ENCODE results near the gene MIS12. TPM values are rescaled to one million over a fixed set of nuclear protein-coding genes. Genes with fewer than 3 reads are reported as not detected.

Gene MIS12
- total RNA-seq, 1 donor from 2014 or later: 12.9 TPM

DNA sequence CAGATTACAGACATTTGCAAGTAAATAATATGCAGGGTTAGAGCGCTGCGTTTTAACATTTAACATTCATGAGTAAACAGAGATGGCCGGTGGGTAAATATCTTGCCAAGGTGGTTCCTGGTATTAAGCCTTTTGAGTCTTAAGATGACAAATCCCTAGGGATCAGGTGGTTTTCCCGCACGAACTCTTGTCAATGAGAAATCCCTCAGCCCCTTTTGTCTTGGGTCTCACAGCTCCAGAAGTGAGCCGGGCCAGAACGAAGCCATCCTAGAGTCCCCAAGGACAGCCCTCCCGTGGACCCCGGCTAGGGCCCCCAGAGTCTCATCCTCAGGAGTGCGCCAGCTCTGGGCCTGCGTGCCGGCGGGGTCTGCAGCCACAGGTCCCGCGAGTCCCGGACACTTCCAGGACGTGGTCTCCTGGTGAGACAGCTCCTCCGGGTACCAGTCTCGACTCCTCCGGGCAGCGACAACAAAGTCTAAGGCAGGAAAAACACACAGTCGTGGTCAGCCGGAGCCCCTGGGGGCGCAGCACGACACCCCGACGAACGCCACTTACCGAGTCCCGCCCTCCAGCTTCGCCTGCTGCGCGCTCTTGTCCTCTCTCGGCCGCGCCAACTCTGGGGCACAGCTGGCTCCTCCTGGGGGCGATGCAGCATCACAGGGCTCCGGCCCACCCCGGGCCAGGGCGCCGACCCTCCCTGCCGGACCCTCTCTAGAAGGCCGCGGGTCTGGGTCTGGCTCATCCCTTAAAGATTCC is 13.3 kb downstream of the MIS12 start:
- no peak for DNase-seq (ENCODE audit: low spot score)

DNA sequence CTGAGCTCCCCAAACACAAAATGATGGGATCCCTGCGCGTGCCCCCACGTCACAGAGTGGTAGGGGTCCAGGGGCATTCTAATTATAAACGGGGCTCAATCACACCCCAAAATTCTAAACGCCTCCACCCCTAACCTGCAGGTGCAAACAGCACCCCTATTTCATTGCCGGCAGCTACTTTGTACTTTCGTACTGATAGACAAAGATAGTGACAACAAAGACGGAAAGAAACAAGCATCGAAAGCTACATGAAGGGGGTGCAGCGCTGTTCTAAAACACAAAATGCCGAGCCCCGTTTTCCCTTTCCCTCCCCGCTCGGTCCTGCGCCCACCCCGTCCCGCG is 13.9 kb downstream of the MIS12 start:
- no peak for DNase-seq (ENCODE audit: low spot score)

DNA sequence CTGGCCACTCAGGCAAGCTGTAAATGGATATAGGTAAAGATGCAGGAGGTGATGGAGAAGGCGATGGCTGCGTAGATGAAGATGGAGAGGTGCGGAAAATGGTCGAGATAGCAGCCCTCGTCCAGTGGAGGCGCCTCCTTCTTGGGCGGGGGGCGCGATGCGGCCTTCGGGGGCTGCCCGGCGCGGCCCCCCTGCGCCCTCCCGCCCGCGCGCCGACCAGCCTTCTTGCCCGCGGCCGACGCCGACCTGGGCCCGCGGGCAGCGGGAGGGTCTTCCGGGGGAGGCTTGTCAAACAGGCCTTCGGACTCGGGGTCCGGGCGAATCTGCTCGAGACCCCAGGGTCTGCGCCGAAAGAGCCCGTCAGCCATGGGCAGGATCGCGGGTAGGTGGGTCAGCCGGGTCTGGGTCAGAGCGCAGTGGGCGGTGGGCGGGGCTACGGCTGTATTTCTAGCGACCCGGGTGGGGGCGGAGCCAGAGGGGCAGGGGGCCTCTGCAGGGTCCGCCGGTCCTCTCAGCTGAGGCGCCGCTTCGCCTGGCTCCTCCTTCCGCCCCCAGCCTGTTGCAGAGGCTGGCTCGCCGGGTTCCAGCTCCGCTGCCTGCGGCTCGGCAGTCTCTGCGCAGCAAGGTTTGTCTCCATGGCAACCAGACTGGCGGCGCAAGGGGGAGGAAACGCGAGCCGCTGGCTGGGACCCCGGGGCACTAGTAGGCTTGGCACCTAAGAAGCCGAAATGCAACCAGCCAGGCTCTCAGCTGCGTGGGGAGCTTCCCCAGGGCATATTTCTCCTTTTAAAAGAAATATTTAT is 14.4 kb downstream of the MIS12 start:
- peak; percentile 92 for DNase-seq (ENCODE audit: low spot score)

DNA sequence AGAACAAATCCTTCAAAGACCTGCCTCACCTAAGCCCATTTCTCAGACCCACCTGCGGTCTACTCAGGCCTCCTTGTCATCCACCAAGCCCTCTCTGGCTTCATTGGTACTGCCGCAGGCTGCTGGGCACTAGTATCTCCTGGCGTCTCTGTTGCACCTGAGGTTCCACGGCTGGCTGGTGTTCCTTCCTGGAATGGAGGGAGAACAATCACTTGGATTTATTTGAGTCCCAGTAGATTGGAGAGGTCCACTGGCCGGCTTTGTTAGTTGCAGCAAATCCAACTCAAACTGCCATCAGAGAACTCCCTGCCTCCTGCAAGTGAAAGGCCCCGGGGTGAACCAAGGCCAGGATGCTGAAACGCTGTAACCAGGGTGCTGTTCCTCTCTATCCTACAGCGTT is 15.3 kb downstream of the MIS12 start:
- DNase-seq (ENCODE audit: low spot score): no peak

DNA sequence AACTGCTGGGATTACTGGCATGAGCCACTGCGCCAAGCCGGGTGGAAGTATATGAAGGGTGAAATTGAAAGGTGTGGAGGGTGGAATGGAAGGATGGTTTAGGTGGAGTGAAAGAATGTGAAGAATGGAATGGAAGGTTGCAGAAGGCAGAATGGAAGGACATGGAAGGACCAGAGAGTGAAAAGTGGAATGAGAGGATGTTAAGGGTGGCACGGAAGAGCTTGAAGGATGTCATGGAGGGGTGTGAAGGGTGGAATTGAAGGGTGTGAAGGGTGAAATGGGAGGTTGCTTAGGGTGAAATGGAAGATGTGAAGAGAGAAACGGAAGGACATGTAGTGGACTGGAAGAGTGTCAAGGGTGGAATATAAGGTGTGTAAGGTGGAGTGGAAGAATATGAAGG is 16.2 kb downstream of the MIS12 start:
- DNase-seq (ENCODE audit: low spot score): peak; percentile 49

DNA sequence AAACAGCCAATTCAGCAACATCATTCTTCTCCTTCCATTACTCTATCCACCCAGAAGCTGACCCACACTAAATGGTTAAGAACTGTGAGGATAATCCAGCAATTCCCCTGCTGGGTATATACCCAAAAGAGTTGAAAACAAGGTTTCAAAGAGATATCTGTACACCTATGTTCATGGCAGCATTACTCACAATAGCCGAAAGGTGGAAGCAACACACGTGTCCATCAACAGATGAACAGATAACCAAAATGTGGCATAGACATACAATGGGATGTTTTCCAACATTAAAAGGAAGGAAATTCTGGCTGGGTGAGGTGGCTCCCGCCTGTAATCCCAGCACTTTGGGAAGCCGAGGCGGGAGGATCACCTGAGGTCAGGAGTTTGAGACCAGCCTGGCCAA is 19.9 kb downstream of the MIS12 start:
- no peak for DNase-seq (ENCODE audit: low spot score)

DNA sequence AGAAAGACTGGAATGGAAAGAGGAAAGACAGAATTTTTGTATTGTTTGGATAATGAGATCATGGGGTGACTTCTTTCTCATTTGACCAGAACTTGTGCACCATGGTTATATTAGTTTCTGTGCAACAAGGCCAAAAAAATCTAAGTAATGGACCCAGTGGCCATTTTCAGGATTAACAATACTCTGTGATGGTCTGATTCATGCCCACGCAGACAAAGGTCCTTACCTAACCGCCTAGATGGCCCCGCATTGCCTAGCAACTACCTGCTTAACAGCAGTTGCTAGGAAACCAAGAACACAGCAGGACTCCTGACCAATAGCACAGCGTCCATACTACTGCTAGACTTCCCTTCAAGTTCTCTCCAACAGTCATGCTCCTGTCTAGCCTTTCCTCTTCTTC is 22.4 kb downstream of the MIS12 start:
- DNase-seq (ENCODE audit: low spot score): peak; percentile 30

DNA sequence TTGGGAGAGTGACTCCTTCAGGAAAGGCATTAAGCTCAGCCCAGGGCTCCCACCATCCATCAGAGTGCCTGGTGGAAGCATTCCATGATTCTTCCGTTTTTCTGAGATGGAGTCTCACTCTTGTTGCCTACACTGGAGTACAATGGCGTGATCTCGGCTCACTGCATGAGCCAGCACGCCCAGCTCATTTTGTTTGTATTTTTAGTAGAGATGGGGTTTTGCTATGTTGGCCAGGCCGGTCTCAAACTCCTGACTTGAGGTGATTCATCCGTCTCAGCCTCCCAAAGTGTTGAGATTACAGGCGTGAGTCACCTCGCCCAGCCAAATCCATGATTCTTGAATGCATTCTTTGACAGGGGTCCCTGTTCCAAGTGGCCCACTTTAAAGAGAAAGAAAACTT is 23.1 kb downstream of the MIS12 start:
- DNase-seq (ENCODE audit: low spot score): peak; percentile 24

DNA sequence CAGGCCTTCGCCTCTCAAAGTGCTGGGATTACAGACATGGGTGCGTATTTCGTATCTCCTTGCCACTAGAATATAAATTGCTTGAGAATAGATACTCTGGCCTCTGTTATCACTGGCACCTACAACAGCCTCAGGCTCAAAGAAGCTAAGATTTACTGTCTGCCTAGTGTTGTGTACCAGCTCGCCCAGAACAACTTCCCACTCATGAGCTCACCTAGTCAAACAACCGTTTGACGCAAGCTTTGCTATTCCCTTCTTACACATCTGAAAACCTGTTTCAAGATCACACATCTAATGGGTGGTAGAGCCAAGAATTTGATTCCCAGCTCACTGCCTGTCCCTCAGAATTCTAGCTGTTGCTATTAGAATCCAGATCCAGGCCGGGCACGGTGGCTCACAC is 24.4 kb downstream of the MIS12 start:
- no peak for DNase-seq (ENCODE audit: low spot score)

DNA sequence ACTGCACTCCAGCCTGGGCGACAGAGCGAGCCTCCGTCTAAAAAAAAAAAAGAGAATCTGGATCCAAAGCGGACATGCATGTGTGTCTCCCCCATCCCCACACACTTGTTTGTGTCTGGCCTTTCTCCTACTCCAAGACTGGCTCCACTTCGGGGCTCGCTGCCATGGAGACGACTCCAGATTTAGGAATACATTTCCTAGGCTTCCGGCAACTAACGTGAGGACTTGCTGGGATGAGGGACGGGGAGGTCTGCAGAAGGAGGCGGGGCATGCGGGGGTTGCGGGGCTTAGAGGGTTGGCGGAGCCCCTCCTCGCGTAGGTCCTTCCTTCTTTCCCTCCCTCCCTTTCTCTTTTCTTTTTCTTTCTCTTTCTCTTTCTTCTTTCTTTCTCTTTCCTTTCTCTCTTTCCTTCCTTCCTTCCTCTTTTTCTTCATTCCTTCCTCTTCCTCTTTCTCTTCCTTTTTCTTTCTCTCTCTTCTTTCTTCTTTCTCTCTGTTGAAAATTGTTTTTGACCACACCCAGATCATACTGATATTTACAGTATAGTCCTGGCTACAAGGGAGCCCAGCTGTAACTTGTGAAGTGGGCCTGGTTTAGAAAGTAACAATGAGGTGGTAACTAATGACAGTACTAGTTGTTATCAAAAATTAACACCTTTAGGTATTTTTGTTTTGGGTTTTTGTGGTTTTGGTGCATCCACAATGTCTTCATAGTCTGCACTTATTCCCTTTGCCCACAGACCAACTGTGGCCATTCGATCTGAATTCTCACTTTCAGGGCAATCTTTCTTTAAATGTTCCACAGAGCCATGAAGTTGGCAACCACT is 25.2 kb downstream of the MIS12 start:
- DNase-seq (ENCODE audit: low spot score): peak; percentile 45

DNA sequence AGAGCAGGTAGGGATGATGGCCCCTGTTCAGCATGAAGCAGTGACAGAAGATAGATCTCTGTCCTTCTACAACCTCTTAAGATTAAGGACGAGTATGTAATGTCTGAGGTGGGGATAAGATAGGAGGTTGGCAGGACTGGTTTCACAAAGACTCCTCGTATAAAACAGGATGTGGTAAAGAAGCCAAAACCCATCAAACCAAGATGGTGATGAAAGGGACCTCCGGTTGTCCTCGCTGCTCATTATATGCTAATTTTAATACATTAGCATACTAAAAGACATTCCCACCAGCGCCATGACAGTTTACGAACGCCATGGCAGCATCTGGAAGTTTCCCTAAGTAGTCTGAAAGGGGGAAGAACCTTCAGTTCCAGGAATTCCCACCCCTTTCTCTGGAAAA is 27.3 kb downstream of the MIS12 start:
- DNase-seq (ENCODE audit: low spot score): no peak

DNA sequence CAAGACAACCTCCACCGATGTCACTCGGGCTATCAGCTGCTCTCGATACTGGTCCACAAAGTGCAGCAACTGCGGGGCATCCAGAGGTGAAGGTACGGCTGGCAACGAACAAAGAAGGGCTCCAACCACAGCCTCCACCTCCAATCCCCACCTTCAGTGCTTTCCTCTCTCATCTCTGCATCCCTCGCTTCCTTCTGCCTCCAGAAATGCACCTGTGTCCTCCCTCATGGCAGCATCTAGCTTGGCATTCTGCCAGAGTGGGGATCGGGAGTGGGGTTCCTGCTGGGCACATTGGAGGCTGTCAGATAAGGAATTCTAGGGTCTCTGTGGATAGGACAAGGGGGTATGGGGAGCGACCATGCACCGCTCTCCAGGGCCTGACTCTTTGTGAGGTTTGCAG is 28.6 kb downstream of the MIS12 start:
- DNase-seq (ENCODE audit: low spot score): peak; percentile 53

DNA sequence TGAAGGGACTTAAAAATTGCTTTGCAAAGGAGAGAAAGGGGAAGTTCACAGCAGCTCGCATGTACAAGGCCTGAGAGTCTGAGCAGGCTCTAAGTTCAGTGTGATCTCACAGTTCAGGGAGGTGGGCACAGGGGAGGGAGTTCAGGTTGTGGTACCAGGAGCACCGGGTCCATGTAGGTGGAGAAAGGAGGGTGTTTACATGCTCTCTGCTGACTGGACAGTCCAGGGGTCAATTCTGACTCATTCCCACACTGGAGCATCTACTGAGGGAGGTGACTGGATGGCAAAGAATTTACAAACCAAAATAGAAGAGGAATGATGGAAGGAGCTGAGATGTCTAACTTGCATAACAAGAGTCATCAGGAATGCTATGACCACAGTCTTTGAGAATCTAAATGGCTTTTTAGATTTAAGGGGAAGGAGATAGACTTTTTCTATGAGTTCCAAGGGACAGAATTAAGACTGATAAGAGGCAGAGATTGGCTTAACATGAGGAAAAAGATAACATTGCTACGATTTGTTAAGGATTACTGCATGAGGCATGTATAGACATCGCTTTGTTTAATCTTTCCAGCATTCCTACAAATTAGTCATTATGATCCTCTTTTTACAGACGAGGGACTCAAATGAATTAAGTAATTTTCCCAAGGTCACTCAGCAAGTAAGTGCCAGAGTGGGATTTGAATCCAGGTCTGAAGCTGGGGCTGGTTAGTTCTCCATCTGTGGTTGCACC is 29.9 kb downstream of the MIS12 start:
- DNase-seq (ENCODE audit: low spot score): no peak

DNA sequence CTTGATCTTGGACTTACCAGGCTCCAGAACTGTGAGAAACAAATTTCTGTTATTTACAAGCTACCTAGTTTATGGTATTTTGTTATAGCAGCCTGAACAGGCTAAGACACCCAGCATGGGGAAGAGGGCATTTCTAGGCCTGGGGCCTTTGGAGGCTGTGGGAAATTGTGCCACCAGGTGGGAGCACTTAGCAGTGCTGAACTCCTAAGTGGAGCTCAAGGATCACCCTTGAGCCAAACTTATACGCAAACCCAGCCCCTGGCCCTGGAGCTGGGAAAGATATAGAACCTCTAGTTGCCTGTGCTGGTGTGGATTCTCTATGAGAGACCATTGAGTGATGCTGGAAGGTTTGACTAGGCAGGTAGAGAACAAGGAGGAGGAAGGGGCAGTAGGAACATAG is 36.1 kb downstream of the MIS12 start:
- DNase-seq (ENCODE audit: low spot score): no peak

DNA sequence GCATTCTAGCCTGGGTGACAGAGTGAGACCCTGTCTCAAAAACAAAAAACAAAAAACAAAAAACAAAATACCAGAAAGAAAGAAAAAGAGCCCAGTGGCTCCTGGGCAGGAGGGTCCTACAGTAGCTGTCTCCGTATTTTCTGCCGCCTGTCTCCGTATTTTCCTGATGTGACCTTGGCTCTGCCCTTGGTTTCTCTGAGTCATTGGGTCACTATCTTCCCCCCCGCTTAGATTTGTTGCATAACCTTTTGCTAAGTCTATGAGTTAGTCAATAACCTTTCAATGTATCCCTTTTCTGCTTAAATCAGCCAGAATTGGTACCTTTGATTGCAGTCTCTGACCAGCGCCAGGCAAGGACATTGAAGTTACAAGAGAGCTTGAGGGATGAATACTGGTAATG is 36.9 kb downstream of the MIS12 start:
- no peak for DNase-seq (ENCODE audit: low spot score)

DNA sequence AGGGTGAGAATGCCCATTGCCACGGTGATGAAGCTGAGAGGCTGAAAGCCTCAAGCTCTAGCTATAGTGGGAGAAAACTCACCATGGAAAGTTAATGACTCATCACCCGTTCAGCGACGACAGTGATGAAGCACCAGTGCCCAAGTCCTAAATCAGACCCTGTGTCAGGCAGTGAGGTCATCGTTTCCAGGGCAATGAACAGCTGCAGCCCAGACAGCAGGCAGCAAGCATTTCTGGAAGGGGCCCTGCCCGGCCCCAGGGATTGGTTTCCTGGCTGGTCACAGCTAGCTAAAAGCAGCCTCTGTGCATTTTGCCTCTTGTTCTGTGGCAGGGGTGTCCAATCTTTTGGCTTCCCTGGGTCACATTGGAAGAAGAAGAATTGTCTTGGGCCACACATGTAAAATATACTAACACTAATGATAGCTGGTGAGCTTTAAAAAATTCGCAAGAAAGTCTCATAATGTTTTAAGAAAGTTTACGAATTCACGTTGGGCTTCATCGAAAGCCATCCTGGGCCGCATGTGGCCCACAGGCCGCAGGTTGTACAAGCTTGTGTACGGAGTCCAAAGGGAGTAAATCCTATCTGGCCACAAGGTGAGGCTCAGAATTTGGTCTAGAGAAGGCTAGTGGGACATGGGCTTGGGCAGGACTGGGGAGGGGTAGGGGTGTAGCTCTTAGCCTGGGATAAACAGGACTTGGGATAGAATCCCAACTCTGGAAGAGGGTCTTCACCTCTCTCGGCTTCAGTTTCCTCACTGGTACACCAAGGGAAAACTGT is 40.6 kb downstream of the MIS12 start:
- DNase-seq (ENCODE audit: low spot score): peak; percentile 59

DNA sequence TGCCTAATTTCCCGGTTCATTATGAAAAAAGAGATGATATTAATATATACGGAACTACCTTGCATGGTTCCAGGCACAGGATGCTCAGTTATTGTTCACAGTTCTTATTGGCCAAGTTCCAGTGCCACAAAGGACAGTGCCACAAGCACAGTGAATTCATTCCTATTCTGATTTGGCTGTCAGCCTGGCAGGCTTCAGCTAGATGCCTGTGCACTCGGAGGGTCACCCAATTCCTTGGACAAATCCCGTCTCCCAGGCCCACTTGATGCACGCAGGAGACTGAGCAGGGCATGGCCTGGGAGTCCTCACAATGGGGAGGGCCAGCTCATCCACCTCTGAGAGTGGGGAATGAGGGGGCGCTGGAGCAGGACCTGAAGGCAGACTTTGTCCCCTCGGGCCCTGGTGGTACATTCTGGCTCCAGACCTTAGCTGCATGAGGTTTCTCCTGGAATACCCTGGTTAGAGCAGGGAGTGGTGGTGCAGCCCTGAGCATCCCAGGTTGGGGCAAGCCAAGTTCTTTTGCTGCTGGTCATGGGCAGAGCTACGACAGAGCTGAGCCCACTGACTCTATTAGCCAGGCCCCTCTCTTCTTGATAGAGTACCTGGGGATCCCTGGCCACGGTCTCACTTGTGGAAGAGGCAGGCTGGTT is 41.4 kb downstream of the MIS12 start:
- DNase-seq (ENCODE audit: low spot score): peak; percentile 81

DNA sequence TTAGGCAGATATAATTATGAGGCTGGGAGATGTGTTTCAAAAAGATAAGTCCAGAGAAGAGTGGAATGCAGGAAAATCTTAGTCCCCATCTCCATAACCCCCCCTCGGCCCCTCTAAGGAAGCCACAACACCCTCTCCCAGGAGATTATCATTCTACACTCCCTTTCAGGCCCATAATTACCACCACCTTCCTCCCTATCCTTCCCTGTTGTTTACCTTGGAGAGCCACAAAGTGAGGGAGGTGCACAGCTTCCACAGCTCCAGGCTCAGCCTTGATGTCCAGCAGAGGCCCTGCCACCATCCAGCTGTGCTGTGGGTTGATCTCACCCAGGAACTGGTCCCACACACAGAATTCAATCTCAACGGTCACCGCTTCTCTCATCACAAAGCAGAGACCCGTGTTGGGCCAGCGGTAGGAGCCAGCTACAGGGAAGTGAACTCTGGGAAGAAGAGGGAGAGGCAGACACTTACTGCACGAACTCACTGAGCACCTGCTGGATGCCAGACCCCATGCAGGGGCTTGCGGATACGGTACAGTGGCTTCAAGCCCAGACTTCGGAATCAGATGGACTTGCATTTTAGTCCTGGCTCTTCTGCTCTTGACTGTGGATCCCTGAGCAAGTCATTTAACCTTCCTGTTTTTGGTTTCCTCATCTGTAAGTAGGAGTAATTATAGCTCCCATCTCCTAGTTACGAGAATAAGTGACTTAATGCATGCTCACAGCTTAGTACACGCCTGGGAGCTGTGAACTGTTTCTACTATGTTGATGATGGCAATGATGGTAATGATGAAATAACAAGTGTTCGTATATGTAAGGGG is 44.1 kb downstream of the MIS12 start:
- peak; percentile 43 for DNase-seq (ENCODE audit: low spot score)

DNA sequence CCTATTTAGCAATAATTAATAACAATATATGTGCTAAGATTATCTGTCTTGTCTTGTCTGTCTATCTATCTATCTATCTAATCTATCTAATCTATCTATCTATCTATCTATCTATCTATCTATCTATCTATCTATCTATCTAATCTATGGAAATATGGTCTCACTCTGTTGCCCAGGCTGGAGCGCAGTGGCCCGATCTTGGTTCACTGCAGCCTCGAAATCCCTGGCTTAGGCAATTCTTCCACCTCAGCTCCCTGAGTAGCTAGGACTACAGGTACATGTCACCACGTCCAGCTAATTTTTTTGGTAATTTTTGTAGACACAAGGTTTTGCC is 44.7 kb downstream of the MIS12 start:
- DNase-seq (ENCODE audit: low spot score): peak; percentile 30

Data from mesenteric fat pad (tissue), 1 donor.